HG03095 (cell line): Measurements from ENCODE around the gene CDHR3.
"Not testable (repeated sequence)": the region's sequence is repeated elsewhere in the genome, so short reads cannot be mapped to it uniquely, and the experiment has no call there.

ENCODE experiments used
- ATAC-seq: cut with Tn5 transposase; IDR thresholded peaks from one replicate; pipeline ENCODE4 v1.9.1; 2021; ENCODE audit warnings: moderate library complexity; ENCODE audit not compliant: unreplicated experiment

CDHR3 gene

DNA sequence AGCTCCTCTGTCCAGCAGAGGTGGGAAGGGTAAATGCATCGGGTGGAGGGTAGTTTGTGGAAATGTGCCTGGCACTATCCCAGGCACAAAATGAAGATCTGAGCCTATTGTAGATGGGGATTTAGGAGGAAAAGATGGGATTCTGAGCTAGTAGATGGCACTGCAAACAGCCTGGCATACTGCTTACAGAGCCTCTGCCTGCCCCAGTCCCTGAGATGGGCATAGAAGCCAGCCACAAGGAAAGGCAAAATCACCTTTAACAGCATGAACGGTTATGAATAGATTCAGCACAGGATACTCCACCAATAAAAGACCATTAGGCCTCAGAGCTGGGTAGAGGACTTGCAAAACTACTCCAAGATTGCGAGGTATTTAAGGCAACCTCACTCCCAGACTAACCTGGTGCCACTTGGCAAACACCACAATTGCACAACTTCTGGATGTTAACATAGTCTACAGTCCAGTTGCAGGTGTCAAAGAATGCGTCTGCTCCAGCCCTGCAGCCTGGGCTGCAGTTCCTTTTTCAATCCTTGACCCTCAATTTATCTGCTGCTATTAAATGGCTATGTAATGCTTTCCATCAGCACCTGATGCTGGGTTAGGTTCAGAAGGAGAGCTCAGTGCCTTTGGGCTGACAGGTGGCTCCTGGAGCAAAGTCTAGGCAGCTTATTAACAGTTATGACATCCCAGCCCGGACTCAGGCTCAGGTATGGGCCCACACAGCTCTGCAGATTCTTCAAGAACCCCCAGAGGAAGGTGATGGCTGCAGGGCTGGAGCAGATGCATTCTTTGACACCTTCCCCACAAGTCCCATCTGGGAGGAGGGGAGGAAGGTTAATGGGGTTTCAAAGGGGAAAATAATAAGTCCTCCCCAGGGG lies 34.0 kb downstream of the CDHR3 start:
- no peak for ATAC-seq

DNA sequence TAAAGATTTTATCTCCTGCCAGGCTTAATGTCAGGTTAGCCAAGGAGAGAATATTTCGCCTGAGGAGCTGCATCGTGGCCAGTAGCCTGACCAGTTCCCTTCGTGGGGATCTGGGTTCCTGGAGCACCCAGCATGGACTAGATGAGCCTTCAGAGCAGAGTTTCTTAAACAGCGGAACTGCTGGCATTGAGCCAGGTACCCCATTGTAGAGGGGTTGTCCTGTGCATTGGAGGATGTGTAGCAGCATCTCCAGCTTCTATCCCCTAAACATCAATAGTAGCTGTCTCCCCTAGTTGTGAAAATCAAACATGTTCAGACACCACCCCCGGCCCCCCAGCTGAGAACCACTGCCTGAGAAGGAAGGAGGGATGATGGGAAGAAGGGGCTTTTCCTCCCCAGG lies 36.2 kb downstream of the CDHR3 start:
- ATAC-seq = no peak

DNA sequence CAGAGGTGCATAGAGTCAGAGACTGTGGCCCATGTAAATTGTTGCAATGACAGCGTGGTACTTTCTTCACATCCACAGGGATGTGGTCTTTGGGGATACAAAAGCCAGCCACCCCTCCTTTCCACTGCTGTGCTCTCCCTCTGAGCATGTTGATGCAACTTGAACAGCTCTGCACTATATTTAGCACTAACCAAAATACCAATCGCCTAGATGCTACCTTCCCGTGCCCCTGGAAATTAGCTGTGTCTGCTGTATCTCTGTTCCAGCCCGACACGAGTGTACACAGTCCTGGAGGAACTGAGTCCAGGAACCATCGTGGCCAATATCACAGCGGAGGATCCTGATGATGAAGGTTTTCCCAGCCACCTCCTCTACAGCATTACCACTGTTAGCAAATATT lies 38.1 kb downstream of the CDHR3 start:
- no peak for ATAC-seq

DNA sequence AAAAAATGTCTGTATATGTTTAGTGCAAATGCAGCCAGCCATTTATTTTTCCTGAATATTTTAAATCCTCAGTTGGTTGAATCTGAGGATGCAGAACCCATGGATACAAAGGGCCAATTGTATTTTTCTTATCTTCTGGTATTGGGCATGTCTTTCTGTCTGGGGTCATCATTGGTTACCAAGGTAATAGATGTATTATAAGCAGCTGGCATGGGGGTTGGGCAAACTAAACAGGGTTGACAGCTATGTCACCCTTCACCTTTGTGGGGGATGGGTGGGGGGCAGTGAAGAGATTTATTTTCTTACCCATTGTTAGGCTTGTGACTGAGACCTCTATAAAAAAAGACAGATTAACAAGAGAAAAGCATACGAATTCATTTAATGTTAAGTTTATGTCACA lies 38.8 kb downstream of the CDHR3 start:
- ATAC-seq = no peak

DNA sequence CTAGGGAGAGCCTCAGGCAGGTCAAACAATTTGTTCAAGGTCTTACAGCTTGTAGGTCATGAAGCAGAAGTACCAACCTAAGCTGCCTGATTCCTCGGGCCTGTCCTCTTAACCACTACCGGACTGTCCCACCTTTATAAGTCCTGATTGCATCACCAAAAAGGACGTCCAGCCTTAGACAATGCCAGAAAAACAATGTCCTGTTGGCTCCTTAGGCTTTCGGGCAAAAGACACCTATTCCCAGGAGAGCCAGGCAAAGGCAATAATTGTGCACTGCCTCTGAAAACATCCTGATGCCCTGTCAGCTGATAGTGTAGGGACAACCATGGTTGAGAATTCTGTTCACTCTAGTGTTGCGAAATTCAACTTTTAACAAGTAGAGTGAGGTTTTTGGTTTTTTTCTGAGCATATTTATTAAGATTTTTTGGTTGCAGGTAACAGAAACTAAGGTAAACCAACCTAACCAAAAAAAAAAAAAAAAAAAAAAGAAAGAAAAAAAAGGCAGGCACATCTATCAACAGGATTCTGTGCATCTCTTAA lies 40.5 kb downstream of the CDHR3 start:
- ATAC-seq = no peak

DNA sequence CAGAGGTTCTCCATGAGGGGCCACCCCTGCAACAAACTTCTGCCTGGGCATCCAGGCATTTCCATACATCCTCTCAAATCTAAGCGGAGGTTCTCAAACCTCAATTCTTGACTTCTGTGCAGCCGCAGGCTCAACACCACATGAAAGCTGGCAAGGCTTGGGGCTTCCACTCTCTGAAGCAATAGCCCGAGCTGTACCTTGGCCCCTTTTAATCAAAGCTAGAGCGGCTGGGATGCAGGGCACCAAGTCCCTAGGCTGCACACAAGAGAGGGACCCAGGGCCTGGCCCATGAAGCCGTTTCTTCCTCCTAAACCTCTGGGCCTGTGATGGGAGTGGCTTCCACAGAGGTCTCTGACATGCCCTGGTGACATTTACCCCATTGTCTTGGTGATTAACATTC lies 43.8 kb downstream of the CDHR3 start:
- no peak for ATAC-seq

DNA sequence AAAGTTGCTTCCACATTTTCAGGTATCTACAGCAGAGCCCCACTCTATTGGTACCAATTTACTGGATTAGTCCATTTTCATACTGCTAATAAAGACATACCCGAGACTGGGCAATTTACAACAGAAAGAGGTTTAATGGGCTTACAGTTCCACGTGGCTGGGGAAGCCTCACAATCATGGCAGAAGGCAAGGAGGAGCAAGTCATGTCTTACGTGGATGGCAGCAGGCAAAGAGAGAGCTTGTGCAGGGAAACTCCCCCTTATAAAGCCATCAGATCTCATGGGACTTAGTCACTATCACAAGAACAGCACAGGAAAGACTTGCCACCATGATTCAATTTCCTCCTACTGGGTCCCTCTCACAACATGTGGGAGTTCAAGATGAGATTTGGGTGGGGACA lies 44.7 kb downstream of the CDHR3 start:
- not testable (repeated sequence) for ATAC-seq

DNA sequence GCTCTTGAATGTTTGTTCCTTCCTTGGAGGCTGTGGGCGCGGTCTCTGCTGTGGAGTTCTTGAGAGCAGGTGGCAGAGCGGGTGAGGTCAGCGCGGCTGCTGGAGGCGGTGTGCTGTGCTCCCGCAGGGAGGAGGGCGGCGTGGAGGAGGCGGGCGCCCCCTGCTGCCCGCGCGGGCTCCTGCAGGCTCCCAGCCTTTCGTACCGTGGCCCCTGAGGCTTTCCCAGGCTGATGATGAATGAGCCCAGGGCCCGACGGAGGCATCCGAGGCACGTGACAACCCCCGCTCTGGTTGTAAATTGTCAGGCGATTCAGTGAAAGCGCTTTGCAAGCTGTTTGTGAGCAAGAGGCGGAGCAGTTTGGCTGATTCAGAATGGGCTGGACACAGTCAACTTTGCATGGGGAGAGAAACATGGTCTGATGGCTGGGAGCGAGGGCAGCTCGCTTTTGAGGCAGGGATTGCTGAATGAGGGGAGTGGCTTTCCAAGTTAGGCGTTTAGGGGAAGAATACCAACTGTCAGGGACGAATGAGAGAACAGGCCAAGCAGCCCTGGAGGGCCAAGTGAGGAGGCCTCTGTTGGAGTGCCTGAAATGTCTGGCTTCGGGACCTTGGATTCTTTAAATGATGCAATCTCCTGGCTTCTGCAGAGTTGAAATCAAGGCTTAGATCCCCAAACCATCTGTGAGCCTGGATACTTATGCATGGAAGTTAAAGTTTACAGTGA lies 46.6 kb downstream of the CDHR3 start:
- ATAC-seq = peak; percentile 75

DNA sequence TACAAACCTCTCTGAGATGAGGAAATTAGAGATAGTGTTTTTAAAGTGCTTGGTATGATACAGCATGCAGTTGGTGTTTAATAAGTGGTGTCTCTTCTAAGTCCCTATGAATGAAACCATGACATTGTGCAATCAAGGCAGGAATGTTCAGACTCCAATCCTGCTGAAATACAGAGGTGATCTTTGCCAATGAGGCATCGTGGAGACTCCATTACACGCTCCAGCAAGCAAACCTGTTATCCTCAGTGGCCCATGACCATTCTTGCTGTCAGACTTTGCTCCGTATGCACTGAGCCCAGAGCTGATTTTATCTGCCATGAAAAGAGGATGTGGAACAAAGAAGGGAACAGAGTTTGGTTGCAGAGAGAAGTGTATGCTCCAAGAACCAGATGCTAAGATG lies 47.3 kb downstream of the CDHR3 start:
- no peak for ATAC-seq

DNA sequence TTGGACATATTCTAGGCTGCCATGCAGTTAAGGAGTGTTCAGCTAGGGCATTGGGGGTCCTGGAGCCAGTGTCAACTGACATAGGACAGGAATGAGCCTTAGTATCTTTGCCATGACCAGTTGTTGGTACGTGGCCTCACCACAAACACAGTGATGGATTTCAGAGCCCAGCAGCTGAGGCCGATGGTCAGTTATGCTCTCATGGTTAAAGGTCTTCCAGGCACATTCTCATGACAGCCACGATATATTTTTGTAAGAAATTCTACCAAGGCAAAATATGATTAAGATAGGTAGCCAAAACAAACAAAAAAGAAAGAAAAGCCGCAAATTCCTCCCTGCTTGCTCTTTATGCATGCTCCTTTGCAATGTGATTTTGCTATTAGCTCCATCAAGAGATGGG lies 47.8 kb downstream of the CDHR3 start:
- ATAC-seq = no peak

DNA sequence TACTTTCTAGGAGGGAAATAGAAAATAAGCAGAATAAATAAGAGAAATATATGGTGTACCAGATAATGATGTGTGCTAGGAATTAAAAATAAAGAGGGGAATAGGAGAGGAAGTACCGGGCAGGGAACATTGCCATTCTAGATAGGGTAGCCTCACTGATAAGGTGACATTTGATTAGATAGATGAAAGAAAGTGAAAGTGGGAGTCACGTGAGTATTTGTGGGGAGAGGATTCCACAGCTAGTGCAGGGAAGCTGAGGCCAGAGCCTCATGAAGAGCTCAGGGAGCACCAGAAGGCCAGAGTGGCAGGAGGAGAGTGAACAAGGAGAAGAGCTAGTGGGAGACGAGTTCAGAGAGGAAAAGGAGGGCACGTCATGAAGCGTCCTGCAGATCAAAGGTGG lies 49.1 kb downstream of the CDHR3 start:
- ATAC-seq = no peak

DNA sequence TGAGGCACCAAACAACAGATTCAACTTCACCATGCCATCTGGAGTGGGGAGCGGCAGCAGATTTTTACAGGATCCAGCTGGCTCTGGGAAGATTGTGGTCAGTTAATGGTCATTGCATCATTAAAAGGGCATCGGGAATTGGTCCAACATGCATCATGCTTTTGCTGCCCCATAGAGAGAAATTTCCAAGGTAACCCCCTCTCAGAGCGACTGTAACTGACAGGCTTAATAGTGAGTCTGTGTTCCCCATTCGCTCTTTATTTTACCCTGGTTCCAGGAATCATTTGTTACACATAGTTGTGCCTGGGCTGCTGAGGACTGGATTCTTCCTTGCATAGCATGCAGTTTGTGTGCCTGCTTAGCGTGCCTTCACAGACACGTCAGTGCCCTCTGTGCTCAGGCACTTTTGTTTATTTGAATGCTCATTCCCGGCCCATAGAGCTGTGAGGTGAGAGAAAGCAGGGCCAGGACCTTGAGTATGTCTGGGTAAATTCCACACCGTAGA lies 49.9 kb downstream of the CDHR3 start:
- ATAC-seq = no peak

DNA sequence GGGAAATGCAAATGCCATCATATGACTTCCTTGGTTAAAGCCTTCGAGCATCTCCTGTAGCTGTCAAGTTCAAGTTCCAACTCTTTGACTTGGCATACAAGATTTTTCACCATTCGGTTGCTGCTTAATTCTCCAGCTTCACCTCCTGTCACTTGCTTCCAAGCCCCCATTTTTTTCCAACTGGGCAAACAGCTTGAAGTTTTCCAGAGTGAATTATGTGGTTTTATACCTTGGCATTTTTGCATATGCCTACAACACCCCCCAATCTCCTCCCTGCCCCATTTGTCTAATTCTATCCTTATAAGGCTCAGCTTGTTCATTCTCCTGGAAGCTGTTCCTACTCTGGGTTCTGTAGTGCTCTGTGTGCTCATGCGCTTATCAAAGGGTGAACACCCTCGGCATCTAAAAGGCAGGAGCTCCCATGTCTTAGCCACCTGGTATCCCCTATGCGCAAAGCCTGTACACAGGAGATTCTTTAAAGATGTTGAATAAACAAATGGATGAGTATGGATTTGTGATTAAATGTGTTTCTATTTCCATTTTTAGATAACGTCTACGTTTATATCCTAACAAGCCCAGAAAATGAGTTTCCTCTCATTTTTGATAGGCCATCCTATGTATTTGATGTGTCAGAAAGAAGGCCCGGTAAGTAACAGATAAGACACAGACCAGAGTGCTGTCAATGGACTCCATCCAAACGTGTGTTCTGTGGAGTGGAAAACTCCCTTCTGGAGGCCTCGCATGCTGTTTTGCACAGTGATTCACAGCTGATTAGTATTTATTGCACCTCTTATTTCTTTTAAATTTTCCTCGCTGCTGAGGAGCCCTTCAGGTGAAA lies 52.5 kb downstream of the CDHR3 start:
- ATAC-seq = no peak

DNA sequence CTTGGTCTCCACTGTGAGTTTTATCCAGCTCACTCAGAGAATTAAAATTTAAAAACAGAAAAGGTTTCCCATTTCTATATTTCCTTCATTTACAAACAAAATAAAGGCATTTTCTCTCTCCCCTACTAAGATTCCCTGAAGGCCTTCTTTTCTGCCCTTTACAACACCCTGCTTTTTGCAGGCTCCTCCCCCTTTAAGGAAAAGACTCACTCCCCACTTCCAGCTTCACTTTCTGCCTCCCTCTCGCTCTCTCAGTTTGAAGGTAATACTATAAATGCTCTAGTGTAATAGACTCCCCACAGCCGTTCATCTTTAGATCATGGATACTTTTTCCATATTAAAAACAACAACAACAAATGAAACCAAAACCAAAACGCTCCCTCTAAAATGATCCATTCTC lies 53.3 kb downstream of the CDHR3 start:
- ATAC-seq = no peak

DNA sequence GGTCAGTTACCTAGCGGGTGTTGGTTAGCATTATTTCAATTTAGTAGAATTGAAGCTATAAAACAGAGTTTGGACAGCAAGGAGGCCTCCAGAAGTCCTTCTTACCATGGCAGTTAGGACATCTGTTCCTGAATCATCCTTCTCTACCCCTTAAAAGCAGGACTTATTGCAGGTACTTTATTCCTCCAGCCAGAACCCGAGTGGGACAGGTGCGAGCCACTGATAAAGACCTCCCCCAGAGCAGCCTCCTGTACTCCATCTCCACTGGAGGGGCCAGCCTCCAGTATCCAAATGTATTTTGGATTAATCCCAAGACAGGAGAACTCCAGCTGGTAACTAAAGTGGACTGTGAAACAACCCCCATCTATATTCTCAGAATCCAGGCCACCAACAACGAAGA lies 54.6 kb downstream of the CDHR3 start:
- ATAC-seq = no peak

DNA sequence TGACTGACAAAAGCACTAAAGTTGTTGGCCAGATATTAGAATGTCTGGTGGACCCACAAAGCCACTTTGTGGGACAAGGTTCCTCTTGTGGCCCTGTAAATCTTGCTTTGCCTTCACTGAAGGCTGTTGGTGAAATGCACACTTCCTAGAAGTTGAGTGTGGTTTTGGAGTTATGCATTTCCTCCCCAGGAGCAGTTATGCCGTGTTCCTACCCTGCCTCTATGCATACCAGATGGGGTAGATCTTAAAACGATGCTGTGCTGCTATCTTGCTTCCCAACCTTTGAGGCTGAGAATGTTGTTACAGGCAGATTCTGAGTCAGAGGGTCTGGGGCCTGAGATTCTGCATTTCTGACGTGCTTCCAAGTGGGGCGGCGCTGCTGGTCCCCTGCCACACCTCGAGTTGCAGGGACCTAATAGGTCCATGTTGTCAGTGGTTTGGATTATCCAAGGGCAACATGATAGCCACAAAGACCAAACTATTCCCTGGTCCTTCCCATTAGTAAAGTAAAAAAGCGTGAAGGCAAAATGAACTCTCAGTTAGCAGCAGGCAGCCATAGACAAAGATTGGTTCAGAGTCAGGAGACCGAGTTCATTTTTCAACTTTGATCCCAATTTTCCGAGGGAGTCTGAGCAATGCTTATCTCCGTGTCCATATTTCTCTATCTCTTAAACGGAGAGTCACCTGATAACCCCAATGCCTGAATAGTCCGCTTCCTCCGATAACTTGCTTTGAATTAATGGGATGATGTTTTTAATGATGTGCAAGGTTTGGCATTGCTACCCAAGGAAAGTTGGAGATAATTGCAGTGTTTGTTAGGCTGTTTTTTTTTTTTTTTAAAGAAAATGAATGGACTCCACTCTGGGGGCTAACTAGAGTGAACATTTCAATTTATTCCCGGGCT lies 55.8 kb downstream of the CDHR3 start:
- no peak for ATAC-seq

DNA sequence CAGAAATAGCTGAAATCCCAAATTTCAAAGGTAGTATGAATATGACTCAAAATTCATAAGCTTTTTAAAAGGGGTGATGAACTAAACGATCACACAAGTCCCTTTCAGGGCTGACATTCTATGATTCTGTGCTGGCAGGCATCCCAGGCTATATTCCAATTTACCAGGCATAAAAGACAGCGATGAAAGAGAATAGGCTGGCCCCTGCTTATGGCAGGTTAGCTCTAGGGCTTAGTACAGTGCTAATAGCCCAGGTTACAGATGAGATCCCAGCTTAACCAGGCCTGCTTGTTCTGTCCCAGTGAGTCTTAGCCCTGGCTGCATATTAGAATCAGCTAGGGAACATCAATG lies 56.4 kb downstream of the CDHR3 start:
- ATAC-seq = no peak

DNA sequence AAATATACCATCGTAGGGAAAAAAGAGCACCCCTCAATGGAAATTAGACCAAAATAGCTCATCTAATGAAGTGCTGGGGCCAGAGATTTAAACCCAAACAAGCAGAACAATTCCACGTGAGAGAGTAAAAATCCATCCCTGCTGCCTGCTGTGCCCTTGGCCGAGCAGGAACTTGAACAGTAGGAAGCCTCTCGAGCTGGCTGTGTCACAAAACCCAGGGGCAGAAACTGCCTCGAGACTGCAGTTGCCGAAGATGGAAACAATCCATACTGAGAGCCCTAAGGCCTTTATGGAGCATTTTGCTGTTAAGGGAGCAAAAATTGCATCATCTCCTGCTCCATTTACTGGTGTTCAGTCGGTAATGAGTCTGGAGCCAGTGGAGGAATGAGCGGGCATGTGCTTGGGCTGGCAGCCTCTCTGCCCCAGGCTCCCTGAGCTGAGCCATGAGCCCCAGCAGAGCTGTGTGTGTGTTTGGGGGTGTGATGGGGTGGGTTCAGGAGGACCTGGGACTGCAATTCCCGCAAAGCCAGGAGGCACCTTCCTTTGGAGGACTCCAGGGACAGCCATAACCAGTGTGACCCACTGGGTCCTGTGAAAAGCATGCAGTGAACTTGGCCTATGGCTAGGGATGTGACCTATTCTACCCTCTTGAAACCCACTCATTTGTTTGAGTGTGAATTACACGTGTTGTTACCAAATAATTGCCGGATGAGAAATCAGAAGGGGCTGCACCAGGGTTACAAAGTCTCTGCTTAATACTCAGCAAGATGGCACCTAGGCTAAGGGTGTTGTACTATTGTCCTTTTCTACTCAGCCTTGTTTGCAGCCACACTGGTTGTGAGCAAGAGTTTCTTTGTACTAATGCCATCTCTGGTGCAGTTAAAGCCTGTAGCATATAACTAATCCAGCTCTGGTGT lies 58.3 kb downstream of the CDHR3 start:
- ATAC-seq = no peak

DNA sequence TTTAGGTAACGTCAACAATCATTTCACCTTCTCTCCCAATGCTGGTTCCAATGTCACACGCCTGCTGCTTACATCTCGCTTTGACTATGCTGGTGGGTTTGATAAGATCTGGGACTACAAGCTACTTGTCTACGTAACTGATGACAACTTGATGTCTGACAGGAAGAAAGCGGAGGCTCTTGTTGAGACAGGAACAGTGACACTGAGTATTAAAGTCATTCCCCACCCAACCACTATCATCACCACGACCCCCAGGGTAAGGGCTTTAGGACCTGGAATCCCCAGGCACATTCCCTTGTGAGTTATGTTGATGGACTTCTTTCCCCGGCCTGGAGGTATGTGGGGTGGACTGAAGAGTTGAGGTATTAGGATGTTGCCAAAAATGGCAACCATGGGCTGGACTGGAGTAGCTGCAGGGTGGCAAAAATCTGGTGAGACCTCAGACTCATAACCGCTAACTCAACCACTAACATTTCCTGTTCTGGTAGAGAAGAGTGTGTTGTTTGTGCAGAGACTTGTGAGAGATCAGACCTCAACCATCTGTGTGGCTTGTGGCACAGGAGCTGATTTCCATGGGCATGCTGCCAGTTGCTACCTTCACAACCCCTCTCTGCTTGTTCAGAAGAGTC lies 59.2 kb downstream of the CDHR3 start:
- ATAC-seq = no peak
